Left colon (tissue), 2 donors: ENCODE data around the gene SLC6A20. TPM values are rescaled to one million over a fixed set of nuclear protein-coding genes. Genes with fewer than 3 reads are reported as not detected.
A peak's percentile ranks its signal among the peaks of the same experiment; 100 is the strongest.

ENCODE experiments used
- ATAC-seq: fragments of 200-7000 bp; cut with Tn5 transposase; one replicate; pipeline ENCODE4 v1.9.1; 2020; ENCODE audit warnings: mild to moderate bottlenecking, moderate library complexity
- DNase-seq, 2 donors: peaks; one replicate each; pipeline ENCODE4 v3.0.0-alpha.2; 2020
- intact Hi-C, 2 donors: fragments of 100-400 bp; cut with DNase I in 1 of 2; cut with micrococcal nuclease in 1 of 2; formaldehyde crosslinking; loops; one replicate each; pipeline versions ENCODE4 v1.11.2 to v1.14.0; 2022; cut with DNase I, micrococcal nuclease
- total RNA-seq, 2 donors: library from RNA; stranded (reverse); fragmentation: NEBNext Ultra II Directional; extraction: Animal tissue kit (Norgen Biotek cat#: 25700); gene quantifications; one replicate each; pipeline ENCODE4 v1.2.1, GENCODE V29; 2021
- donor health status: DM: no; HTN: no; CAD: no.
- donor health status: DM: yes; HTN: yes; CAD: no.

SLC6A20 gene
- total RNA-seq, 2 donors from 2014 or later = 2.4 to 11.8 TPM

- ATAC-seq (no peak), DNase-seq (no peak)
- intact Hi-C loops = no loop called here
Observed at GRCh38 chr3:45785605-45786150, 10.7 kb downstream of the SLC6A20 start.

GRCh38 chr3:45783667-45784066 is 12.7 kb downstream of the SLC6A20 start:
- peak; percentile 55 for ATAC-seq
- DNase-seq = no peak
- intact Hi-C loops = no loop called here

- DNase-seq = no peak
- ATAC-seq = no peak
- intact Hi-C loops = no loop called here
Observed at GRCh38 chr3:45782381-45782780, 14.0 kb downstream of the SLC6A20 start.

GRCh38 chr3:45781841-45782240 is 14.5 kb downstream of the SLC6A20 start:
- DNase-seq = no peak
- intact Hi-C loops = no loop called here
- no peak for ATAC-seq

GRCh38 chr3:45781271-45781670 is 15.1 kb downstream of the SLC6A20 start:
- DNase-seq = no peak
- intact Hi-C loops = no loop called here
- no peak for ATAC-seq

- DNase-seq (no peak), ATAC-seq (no peak)
- intact Hi-C loops = no loop called here
Observed at GRCh38 chr3:45779746-45780735, 16.3 kb downstream of the SLC6A20 start.

GRCh38 chr3:45778761-45779201 is 17.6 kb downstream of the SLC6A20 start:
- ATAC-seq (peak; percentile 27), DNase-seq (no peak)
- intact Hi-C loops = no loop called here

GRCh38 chr3:45777746-45778386 is 18.5 kb downstream of the SLC6A20 start:
- DNase-seq = no peak
- intact Hi-C loops = no loop called here
- no peak for ATAC-seq

GRCh38 chr3:45777111-45777745 is 19.1 kb downstream of the SLC6A20 start:
- intact Hi-C loops = no loop called here
- DNase-seq = no peak
- ATAC-seq = no peak

- DNase-seq (peak in 1 of 2 donors; percentile 49), ATAC-seq (no peak)
- intact Hi-C loops = no loop called here
Observed at GRCh38 chr3:45776611-45777010, 19.7 kb downstream of the SLC6A20 start.

- intact Hi-C loops = no loop called here
- ATAC-seq = peak; percentile 57
- DNase-seq = peak in 1 of 2 donors; percentile 37
Observed at GRCh38 chr3:45776301-45776595, 20.1 kb downstream of the SLC6A20 start.

GRCh38 chr3:45775571-45776300 is 20.6 kb downstream of the SLC6A20 start:
- intact Hi-C loops = no loop called here

GRCh38 chr3:45774581-45775521 is 21.5 kb downstream of the SLC6A20 start:
- no peak for DNase-seq
- intact Hi-C loops = no loop called here
- no peak for ATAC-seq

More at GRCh38 chr3:45775571-45776300, 20.6 kb downstream of the SLC6A20 start:
- no peak for ATAC-seq
- DNase-seq = no peak

GRCh38 chr3:45773714-45774449 is 22.5 kb downstream of the SLC6A20 start:
- ATAC-seq (peak; percentile 73), DNase-seq (peak; percentile 33 to 73)
- intact Hi-C loops = no loop called here

GRCh38 chr3:45773072-45773471 is 23.3 kb downstream of the SLC6A20 start:
- DNase-seq = peak in 1 of 2 donors; percentile 61
- peak; percentile 73 for ATAC-seq
- intact Hi-C loops = no loop called here

GRCh38 chr3:45772341-45773035 is 23.8 kb downstream of the SLC6A20 start:
- no peak for ATAC-seq
- no peak for DNase-seq
- intact Hi-C loops = no loop called here
